Thoracic aorta (tissue), 2 donors: ENCODE data around the gene ISL2. TPM values are rescaled to one million over a fixed set of nuclear protein-coding genes. Genes with fewer than 3 reads are reported as not detected.

ENCODE experiments used
- ATAC-seq: fragments of 150-250 bp; one replicate; pipeline ENCODE4 v1.8.0; 2017; ENCODE audit warnings: low read depth; ENCODE audit not compliant: insufficient number of reproducible peaks, low FRiP score
- DNase-seq: peaks from one replicate; pipeline ENCODE4 v3.0.0-alpha.2; 2020; ENCODE audit warnings: low spot score
- H3K27ac ChIP-seq, 2 donors: fragments of 200-600 bp; sonication (generic); 1 replicate in 1 of 2; 2 replicates in 1 of 2; pipeline ENCODE4 v1.5.1; 2016; ENCODE audit warnings: mild to moderate bottlenecking in 2 of 2, moderate library complexity in 2 of 2
- H3K27me3 ChIP-seq: fragments of 200-600 bp; sonication (generic); replicated peaks from 2 replicates; pipeline ENCODE4 v1.6.0; 2016; ENCODE audit warnings: mild to moderate bottlenecking; ENCODE audit not compliant: insufficient read depth
- H3K36me3 ChIP-seq: fragments of 200-600 bp; sonication (generic); one replicate; pipeline ENCODE4 v1.5.1; 2016
- H3K4me1 ChIP-seq, 2 donors: fragments of 200-600 bp; sonication (generic); 1 replicate in 1 of 2; 2 replicates in 1 of 2; pipeline versions ENCODE4 v1.5.1 to v1.6.0; 2016; ENCODE audit warnings: low read depth in 2 of 2, mild to moderate bottlenecking in 1 of 2; ENCODE audit not compliant: control insufficient read depth in 1 of 2
- H3K4me3 ChIP-seq: fragments of 200-600 bp; sonication (generic); 2 replicates; pipeline ENCODE4 v1.5.1; 2016; ENCODE audit warnings: mild to moderate bottlenecking
- H3K9me3 ChIP-seq: fragments of 200-600 bp; sonication (generic); 2 replicates; pipeline ENCODE4 v1.5.1; 2016
- CTCF ChIP-seq: fragments of 200-600 bp; sonication (generic); IDR thresholded peaks from one replicate; pipeline ENCODE4 v1.5.1; 2019; ENCODE audit warnings: antibody characterized with exemption
- total RNA-seq, 2 donors: library from RNA; depleted of rRNA; stranded (reverse); fragments of >200 nt; gene quantifications; one replicate each; pipeline versions ENCODE4 v1.1.0 to v1.2.3, GENCODE V29; 2016

The ISL2 gene
- total RNA-seq, 2 donors from 2014 or later, result not detected

- Histone ChIP-seq H3K4me3 (no peak overlapping the region), H3K36me3 (no peaks in the 10 kb centered on the region), H3K27me3 (no peaks in the 10 kb centered on the region), H3K27ac (no peak overlapping the region), H3K9me3 (no peaks in the 10 kb centered on the region), H3K4me1 (no peaks in the 10 kb centered on the region)
- DNase-seq (no peak), ATAC-seq (no peak)
- no peak for TF ChIP-seq CTCF
Observed at GRCh38 chr15:76377217-76377616, 40.6 kb downstream of the ISL2 start.

- ATAC-seq (no peak), DNase-seq (no peak)
- no peaks in the 10 kb centered on the region for H3K36me3 ChIP-seq
- no peaks in the 10 kb centered on the region for H3K4me1 ChIP-seq
- H3K9me3 ChIP-seq, result no peaks in the 10 kb centered on the region
- TF ChIP-seq CTCF, result no peak
- no peaks in the 10 kb centered on the region for H3K27me3 ChIP-seq
- no peak overlapping the region for H3K27ac ChIP-seq
- no peak overlapping the region for H3K4me3 ChIP-seq
Observed at GRCh38 chr15:76377751-76378150, 41.2 kb downstream of the ISL2 start.

- H3K9me3 ChIP-seq, result no peaks in the 10 kb centered on the region
- no peak for TF ChIP-seq CTCF
- no peak overlapping the region for H3K27ac ChIP-seq
- ATAC-seq, result no peak
- no peak overlapping the region for H3K4me3 ChIP-seq
- no peaks in the 10 kb centered on the region for H3K27me3 ChIP-seq
- H3K36me3 ChIP-seq, result no peaks in the 10 kb centered on the region
- no peak for DNase-seq
- H3K4me1 ChIP-seq, result no peaks in the 10 kb centered on the region
Observed at GRCh38 chr15:76378691-76379090, 42.1 kb downstream of the ISL2 start.

- no peak for DNase-seq
- no peaks in the 10 kb centered on the region for H3K36me3 ChIP-seq
- ATAC-seq, result no peak
- TF ChIP-seq CTCF, result no peak
- no peaks in the 10 kb centered on the region for H3K27me3 ChIP-seq
- H3K27ac ChIP-seq, result no peak overlapping the region
- H3K4me3 ChIP-seq, result no peak overlapping the region
- no peaks in the 10 kb centered on the region for H3K9me3 ChIP-seq
- H3K4me1 ChIP-seq, result no peaks in the 10 kb centered on the region
Observed at GRCh38 chr15:76380249-76380648, 43.7 kb downstream of the ISL2 start.

GRCh38 chr15:76381366-76381765 is 44.8 kb downstream of the ISL2 start:
- ATAC-seq, result no peak

More at GRCh38 chr15:76381366-76381765, 44.8 kb downstream of the ISL2 start:
- Histone ChIP-seq H3K4me3 (no peak overlapping the region), H3K4me1 (no peaks in the 10 kb centered on the region), H3K27me3 (no peaks in the 10 kb centered on the region), H3K9me3 (no peaks in the 10 kb centered on the region), H3K27ac (no peak overlapping the region), H3K36me3 (no peaks in the 10 kb centered on the region)
- DNase-seq, result no peak
- TF ChIP-seq CTCF, result no peak
